GM10266 (cell line): ENCODE results near the gene MID1.

Experiments used
- DNase-seq: peaks from one replicate; pipeline ENCODE4 v3.0.0; 2012; ENCODE audit errors: extremely low spot score
- TF ChIP-seq, protein P1 (sequence below): IDR thresholded peaks from 2 replicates; pipeline ENCODE4 v1.5.1; 2012; ENCODE audit warnings: mild to moderate bottlenecking, low read depth; ENCODE audit not compliant: control insufficient read depth, insufficient read depth; ENCODE audit errors: missing control alignments

MID1 gene

DNA sequence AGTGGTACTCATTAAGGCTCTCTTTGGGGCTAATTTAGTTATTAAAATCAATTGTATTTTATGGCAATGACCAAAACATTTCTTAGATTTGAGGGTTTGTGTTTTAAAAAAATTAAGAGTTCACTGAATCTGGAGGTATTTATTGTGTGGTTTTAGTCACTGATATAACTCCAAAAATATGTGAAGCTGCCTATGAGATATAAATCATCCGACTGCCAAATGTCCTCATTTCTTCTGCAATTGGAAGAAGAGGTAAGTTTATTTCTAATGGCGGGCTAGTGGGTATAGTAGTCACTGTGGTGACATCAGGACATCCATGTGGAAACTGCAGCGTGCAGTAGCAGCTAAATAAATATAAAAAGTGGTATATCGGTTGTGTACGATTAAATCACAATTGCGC lies 205.5 kb downstream of the MID1 start:
- DNase-seq = no peak
- TF ChIP-seq, protein P1, sequence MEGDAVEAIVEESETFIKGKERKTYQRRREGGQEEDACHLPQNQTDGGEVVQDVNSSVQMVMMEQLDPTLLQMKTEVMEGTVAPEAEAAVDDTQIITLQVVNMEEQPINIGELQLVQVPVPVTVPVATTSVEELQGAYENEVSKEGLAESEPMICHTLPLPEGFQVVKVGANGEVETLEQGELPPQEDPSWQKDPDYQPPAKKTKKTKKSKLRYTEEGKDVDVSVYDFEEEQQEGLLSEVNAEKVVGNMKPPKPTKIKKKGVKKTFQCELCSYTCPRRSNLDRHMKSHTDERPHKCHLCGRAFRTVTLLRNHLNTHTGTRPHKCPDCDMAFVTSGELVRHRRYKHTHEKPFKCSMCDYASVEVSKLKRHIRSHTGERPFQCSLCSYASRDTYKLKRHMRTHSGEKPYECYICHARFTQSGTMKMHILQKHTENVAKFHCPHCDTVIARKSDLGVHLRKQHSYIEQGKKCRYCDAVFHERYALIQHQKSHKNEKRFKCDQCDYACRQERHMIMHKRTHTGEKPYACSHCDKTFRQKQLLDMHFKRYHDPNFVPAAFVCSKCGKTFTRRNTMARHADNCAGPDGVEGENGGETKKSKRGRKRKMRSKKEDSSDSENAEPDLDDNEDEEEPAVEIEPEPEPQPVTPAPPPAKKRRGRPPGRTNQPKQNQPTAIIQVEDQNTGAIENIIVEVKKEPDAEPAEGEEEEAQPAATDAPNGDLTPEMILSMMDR = no peak

DNA sequence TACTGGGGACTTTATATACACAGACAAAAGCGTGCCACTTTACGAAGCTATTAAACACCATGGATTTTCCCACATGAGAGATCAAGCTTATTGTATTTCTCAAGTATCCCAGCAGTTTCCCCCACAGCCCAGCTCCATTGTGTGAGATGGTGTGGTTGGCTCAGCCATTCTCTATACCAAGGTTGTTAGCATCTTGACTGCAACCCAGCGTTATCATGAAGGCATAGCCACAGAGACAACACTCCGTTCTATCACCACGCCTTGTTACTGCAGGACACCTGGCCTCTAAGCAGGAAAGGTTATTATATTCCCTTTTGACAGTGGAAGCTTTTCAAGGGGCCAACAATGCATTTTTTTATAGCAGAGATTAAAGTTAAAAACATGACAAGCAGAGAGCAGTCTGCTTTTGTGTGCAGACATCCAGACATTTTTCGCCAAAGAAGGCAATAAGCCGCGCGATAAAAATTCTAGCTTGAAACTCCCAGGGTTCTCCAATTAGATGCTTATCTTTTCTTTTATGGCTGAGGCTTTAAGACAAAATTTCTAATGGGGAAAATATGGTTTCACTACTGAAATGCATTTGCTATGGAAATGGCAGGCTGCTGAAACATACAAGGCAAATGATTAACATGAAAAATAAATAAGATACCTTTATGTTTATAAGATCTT lies 206.1 kb downstream of the MID1 start:
- no peak for DNase-seq
- TF ChIP-seq, protein P1 = no peak

DNA sequence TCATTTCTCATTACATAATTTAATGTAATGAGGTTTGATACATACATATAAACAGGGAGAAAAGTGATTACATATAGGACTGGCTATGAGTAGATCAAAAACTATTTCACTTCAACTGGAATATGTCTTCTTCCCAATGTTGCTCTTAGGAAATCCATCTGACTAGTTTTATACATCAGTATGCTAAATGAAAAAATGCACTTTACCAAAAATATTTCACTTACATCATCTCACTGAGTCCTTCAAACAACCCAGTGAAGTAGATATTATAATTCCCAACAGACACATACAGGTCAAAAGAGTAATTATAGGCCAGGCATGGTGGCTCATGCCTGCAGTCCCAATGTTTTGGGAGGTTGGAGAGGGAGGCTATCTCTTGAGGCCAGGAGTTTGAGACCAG lies 215.9 kb downstream of the MID1 start:
- no peak for DNase-seq
- TF ChIP-seq, protein P1 = no peak

DNA sequence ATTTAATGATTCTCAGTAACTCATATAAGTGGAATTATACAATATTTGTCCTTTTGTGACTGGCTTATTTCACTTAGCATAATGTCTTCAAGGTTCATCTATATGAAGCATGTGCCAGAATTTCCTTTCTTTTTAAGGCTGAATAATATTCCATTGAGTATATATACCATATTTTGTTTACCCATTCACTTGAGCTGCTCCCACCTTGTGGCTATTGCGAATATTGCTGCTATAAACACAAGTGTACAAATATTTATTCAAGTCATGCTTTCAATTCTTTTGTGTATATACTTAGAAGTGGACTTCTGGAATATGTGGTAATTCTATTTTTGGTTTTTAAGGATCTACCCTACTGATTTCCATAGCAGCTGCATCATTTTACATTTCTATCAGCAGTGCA lies 219.1 kb downstream of the MID1 start:
- no peak for DNase-seq
- TF ChIP-seq, protein P1 = no peak

DNA sequence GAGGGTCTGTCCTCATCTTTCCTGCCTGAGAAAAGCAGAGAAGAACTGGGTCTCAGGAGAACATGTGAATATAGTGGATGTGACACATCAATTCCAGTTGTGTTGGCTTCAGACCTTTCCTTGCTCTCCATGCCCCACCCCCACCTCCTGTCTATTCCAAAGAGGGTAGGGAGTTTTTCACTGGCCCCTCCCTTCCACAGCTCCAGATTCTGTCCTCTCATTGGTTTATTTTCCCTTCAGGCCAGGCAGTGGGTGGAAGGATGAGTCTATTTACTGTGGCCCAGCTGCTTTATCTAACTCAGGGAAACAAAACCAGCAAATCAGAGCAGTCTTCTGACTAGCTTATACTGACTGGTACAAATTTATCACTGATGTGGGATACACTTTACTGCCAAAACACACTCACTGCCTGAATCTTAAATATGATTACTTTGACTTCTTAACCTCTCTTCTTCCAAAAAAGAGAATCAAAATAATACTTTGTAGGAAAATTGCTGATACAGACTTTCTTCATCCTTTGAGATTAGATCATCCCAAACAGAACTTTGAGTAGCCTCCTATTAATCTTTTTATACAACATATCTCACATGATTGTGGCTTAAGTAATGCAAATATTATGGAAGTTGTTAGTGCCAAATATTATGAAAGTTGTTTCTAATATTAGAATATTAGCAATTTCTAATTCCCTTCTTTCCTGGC lies 221.2 kb downstream of the MID1 start:
- TF ChIP-seq, protein P1 = no peak
- DNase-seq = no peak

DNA sequence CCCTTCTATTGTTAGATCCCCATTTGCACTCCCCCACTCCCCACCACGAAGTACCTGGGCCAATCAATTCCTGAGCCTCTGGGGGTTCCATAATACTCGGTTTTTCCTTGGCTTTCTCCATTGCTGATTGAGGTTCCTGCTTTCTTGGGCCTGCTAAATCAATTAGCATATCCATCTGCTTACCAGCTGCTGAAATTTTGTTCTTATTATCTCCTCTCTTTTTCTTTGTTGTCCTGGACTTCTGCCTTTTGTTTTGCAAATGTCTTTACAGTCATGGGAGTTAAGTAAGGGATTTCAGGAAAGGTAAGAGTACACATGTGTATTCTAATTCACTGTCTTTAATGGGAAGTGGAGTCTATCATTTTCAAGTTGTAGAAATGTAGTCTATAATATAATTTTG lies 222.2 kb downstream of the MID1 start:
- no peak for DNase-seq
- TF ChIP-seq, protein P1 = no peak

DNA sequence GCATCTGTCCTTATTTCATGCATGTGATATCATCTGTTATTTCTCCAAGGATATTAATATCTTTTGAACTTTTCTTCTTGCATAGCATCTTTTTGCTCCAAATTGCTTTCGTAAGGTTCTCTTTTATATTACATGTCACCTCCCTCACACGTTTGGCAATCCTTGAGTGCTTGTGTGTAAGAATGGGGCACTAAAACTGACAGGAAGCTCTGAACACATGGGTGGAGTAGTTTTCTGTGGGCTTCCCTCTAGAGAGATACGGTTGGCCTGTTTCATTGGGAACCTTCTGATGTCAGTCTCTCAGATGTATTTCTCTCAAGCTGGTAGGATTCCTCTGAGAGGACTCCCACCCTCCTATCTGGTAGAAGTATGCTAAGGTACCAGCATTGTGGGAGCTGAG lies 223.0 kb downstream of the MID1 start:
- TF ChIP-seq, protein P1 = no peak
- no peak for DNase-seq
